ENCODE results near the gene FAM163B. TPM values are rescaled to one million over a fixed set of nuclear protein-coding genes. Genes with fewer than 3 reads are reported as not detected.

The FAM163B gene
- total and polyA plus RNA-seq, 9 of the 15 experiments (the other 6 are each of a cell fraction or from before 2014, with no cell fraction given) = not detected

GRCh38 chr9:133609311-133610098 lies at the start of gene FAM163B (continued):
- peak; percentile 99 for TF ChIP-seq REST (IDR thresholded peaks at IDR 0.05; ENCODE audit: borderline replicate concordance)
- TF ChIP-seq REST (CRISPR knock-in tag; IDR thresholded peaks at IDR 0.05; ENCODE audit: low read depth) = peak; percentile 97
- TF ChIP-seq CXXC5 (CRISPR knock-in tag; IDR thresholded peaks at IDR 0.05) = peak; percentile 67
- no peak for TF ChIP-seq TAL1 (IDR thresholded peaks at IDR 0.05)
- peak; percentile 44 for TF ChIP-seq VEZF1 (CRISPR knock-in tag; IDR thresholded peaks at IDR 0.05)
- TF ChIP-seq DMBX1 (CRISPR knock-in tag; IDR thresholded peaks at IDR 0.05; ENCODE audit: borderline replicate concordance) = peak; percentile 83
- TF ChIP-seq NR1H2 (CRISPR knock-in tag; IDR thresholded peaks at IDR 0.05) = no peak
- TF ChIP-seq ZNF263 (CRISPR knock-in tag; IDR thresholded peaks at IDR 0.05; ENCODE audit: borderline replicate concordance) = 0 out of 2 replicates have a peak, but pooled peaks have one; percentile 33
- TF ChIP-seq EHMT2 (IDR thresholded peaks at IDR 0.05) = peak; percentile 94

Data from K562 (cell line).